OCI-LY1 (cell line): Measurements from ENCODE around the gene ALG1L2.
"Not testable (repeated sequence)": the region's sequence is repeated elsewhere in the genome, so short reads cannot be mapped to it uniquely, and the experiment has no call there.

Experiments used
- H2AFZ ChIP-seq: fragments of 200-600 bp; sonication (generic), shearing (Covaris generic); 2 replicates; pipeline ENCODE4 v1.6.0; 2014; ENCODE audit warnings: antibody characterized with exemption, mild to moderate bottlenecking, low read length
- H3F3A ChIP-seq: fragments of 200-600 bp; sonication (generic), shearing (Covaris generic); 2 replicates; pipeline ENCODE4 v1.6.0; 2014; ENCODE audit warnings: mild to moderate bottlenecking, antibody characterized with exemption, low read length, moderate library complexity; ENCODE audit not compliant: insufficient read depth
- H3K27ac ChIP-seq: fragments of 200-600 bp; sonication (generic); 2 replicates; pipeline ENCODE4 v1.5.1; 2014; ENCODE audit warnings: low read length, mixed run types, mild to moderate bottlenecking, low read depth; ENCODE audit not compliant: poor library complexity, severe bottlenecking
- H3K27me3 ChIP-seq: fragments of 200-600 bp; sonication (generic); 2 replicates; pipeline ENCODE4 v1.6.0; 2014; ENCODE audit warnings: antibody characterized with exemption, mild to moderate bottlenecking, low read length, moderate library complexity; ENCODE audit not compliant: insufficient read depth
- H3K36me3 ChIP-seq: fragments of 200-600 bp; sonication (generic); 2 replicates; pipeline ENCODE4 v1.6.1; 2014; ENCODE audit warnings: mild to moderate bottlenecking, antibody characterized with exemption, low read length, moderate library complexity, mixed read lengths; ENCODE audit not compliant: insufficient read depth
- H3K4me1 ChIP-seq: fragments of 200-600 bp; sonication (generic); 2 replicates; pipeline ENCODE4 v1.5.1; 2014; ENCODE audit warnings: mild to moderate bottlenecking, low read length, moderate library complexity; ENCODE audit not compliant: insufficient read depth, severe bottlenecking
- H3K4me2 ChIP-seq: fragments of 200-600 bp; sonication (generic), shearing (Covaris generic); 2 replicates; pipeline ENCODE4 v1.6.1; 2014; ENCODE audit warnings: low read length
- H3K4me3 ChIP-seq: fragments of 200-600 bp; sonication (generic); 2 replicates; pipeline ENCODE4 v1.5.1; 2014; ENCODE audit warnings: low read length, low read depth, mild to moderate bottlenecking, mixed read lengths; ENCODE audit not compliant: poor library complexity, severe bottlenecking
- H3K79me2 ChIP-seq: fragments of 200-600 bp; shearing (Covaris generic); 2 replicates; pipeline ENCODE4 v1.6.1; 2016; ENCODE audit warnings: mixed run types, low read length, mixed read lengths; ENCODE audit not compliant: insufficient read depth
- H3K9ac ChIP-seq: fragments of 200-600 bp; sonication (generic), shearing (Covaris generic); 2 replicates; pipeline ENCODE4 v1.6.1; 2014; ENCODE audit warnings: mild to moderate bottlenecking, low read length, mixed read lengths
- H3K9me2 ChIP-seq: fragments of 200-600 bp; sonication (generic), shearing (Covaris generic); 2 replicates; pipeline ENCODE4 v1.6.1; 2014; ENCODE audit warnings: low read depth, mild to moderate bottlenecking, low read length, mixed read lengths
- H3K9me3 ChIP-seq: fragments of 200-600 bp; shearing (Covaris generic); 2 replicates; pipeline ENCODE4 v1.6.1; 2014; ENCODE audit warnings: low read length, mixed read lengths
- H4K20me1 ChIP-seq: fragments of 200-600 bp; sonication (generic), shearing (Covaris generic); 2 replicates; pipeline ENCODE4 v1.6.0; 2016; ENCODE audit warnings: mild to moderate bottlenecking, low read length; ENCODE audit not compliant: insufficient read depth
- EZH2 ChIP-seq: fragments of 200-600 bp; sonication (generic), shearing (Covaris generic); IDR thresholded peaks from 2 replicates; pipeline ENCODE4 v1.8.0; 2017; ENCODE audit warnings: borderline replicate concordance, mixed run types, mild to moderate bottlenecking, antibody characterized with exemption, low read length, moderate library complexity, mixed read lengths
- TF ChIP-seq, protein P1 (sequence below): fragments of 200-600 bp; sonication (generic), shearing (Covaris generic); IDR thresholded peaks from 2 replicates; pipeline ENCODE4 v1.5.1; 2017; ENCODE audit warnings: mild to moderate bottlenecking, antibody characterized with exemption, low read length, moderate library complexity, mixed read lengths

Gene ALG1L2, protein sequence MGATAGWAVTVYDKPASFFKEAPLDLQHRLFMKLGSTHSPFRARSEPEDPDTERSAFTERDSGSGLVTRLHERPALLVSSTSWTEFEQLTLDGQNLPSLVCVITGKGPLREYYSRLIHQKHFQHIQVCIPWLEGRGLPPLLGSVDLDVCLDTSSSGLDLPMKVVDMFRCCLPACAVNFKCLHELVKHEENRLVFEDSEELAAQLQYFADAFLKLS

DNA sequence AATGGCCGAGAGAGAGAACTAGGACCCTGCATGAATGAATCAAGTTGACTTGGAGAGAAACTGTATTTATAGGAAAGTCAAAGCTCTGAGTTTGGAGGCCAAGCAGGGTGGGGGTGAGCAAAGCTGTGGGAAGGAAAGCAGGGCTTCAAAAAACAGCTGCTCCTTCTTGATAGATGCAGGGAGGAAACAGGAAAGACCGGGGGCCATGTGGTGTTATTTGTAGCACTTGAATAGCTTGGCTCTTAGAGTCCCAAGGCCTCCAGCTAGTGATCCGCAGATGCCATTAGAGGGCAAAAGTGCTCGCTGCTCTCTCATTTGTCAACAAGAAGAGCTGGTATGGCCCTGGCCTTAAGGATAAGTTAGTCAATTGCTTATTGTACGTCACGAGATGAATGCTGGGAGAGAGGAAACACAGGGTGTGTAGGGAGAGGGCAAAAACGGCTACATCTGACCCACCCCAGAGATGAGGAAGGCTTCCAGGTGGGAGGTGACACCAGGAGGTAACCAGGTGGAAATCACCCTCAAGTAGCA is at the start of gene ALG1L2:
ALG1L2 (plus strand) TSS at position 481 of the 531 bp plus-strand sequence. CDS start 186 bp downstream, outside the sequence.
- Histone ChIP-seq H3K9ac (no peak within 1 kb of the TSS), H3K27ac (no peak within 1 kb of the TSS), H3K4me2 (no peak within 1 kb of the TSS), H3K79me2 (no peaks in the 10 kb centered on the region), H3K4me1 (no peaks in the 10 kb centered on the region), H3K9me2 (no peaks in the 10 kb centered on the region), H3F3A (no peaks in the 10 kb centered on the region), H3K27me3 (no peaks in the 10 kb centered on the region), H4K20me1 (no peaks in the 10 kb centered on the region), H3K4me3 (no peak within 1 kb of the TSS), H2AFZ (no peak within 1 kb of the TSS), H3K9me3 (no peaks in the 10 kb centered on the region), H3K36me3 (no peaks in the 10 kb centered on the region)
- no peak for TF ChIP-seq EZH2
- TF ChIP-seq, protein P1, sequence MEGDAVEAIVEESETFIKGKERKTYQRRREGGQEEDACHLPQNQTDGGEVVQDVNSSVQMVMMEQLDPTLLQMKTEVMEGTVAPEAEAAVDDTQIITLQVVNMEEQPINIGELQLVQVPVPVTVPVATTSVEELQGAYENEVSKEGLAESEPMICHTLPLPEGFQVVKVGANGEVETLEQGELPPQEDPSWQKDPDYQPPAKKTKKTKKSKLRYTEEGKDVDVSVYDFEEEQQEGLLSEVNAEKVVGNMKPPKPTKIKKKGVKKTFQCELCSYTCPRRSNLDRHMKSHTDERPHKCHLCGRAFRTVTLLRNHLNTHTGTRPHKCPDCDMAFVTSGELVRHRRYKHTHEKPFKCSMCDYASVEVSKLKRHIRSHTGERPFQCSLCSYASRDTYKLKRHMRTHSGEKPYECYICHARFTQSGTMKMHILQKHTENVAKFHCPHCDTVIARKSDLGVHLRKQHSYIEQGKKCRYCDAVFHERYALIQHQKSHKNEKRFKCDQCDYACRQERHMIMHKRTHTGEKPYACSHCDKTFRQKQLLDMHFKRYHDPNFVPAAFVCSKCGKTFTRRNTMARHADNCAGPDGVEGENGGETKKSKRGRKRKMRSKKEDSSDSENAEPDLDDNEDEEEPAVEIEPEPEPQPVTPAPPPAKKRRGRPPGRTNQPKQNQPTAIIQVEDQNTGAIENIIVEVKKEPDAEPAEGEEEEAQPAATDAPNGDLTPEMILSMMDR: no peak

- not testable (repeated sequence) for H3K9me3 ChIP-seq, H3F3A ChIP-seq, H3K4me1 ChIP-seq, H4K20me1 ChIP-seq, H3K4me3 ChIP-seq, H3K4me2 ChIP-seq, H3K9me2 ChIP-seq, H3K27ac ChIP-seq, H3K36me3 ChIP-seq, H3K27me3 ChIP-seq, H3K79me2 ChIP-seq, H2AFZ ChIP-seq, H3K9ac ChIP-seq
These were observed 44.4 kb upstream of the ALG1L2 start for GRCh38 chr3:130037126-130037815.

GRCh38 chr3:130042736-130043135 is 38.9 kb upstream of the ALG1L2 start:
- H4K20me1 ChIP-seq, H3K36me3 ChIP-seq, H3K9me3 ChIP-seq, H2AFZ ChIP-seq, H3F3A ChIP-seq, H3K9ac ChIP-seq, H3K9me2 ChIP-seq, H3K27ac ChIP-seq, H3K79me2 ChIP-seq, H3K4me3 ChIP-seq, H3K4me2 ChIP-seq, H3K27me3 ChIP-seq, H3K4me1 ChIP-seq: not testable (repeated sequence)

DNA sequence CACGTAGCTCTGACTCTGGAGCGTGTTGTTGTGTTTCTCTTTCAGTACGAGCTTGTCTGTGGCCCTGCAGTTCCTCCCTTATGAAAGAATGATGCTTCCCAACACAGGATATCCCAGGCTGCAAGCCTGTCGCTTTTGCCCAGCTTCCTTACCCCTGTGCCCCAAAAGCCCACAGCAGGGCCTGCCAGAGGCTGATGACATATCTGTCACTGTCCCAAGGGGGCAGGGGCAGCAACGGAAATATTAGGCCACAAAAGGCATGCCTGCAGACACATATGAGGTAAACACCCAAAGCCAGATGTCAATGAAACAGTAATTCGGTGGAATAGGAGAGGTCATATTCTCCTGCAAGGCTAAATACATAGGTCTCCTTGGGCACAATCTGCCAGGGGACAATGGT is 38.0 kb upstream of the ALG1L2 start:
- not testable (repeated sequence) for H3K27me3 ChIP-seq, H3K79me2 ChIP-seq, H3K9me3 ChIP-seq, H3K4me1 ChIP-seq, H3K9me2 ChIP-seq, H3K4me3 ChIP-seq, H3K36me3 ChIP-seq, H3K27ac ChIP-seq, H4K20me1 ChIP-seq, H2AFZ ChIP-seq, H3K9ac ChIP-seq, H3K4me2 ChIP-seq, H3F3A ChIP-seq
